Liver (tissue), 3 donors: Measurements from ENCODE around the gene FZR1.

Experiments
- CTCF ChIP-seq: fragments of 150-350 bp; IDR thresholded peaks from 2 replicates; pipeline ENCODE4 v1.5.1; 2017; ENCODE audit warnings: improper control_type of control experiment, low read depth, low read length; ENCODE audit not compliant: missing input control
- MAX ChIP-seq: IDR thresholded peaks from 2 replicates; pipeline ENCODE4 v1.6.1; 2016; ENCODE audit warnings: antibody characterized with exemption
- RAD21 ChIP-seq, 2 donors: IDR thresholded peaks; 2 replicates each; pipeline ENCODE4 v1.6.1; 2016; ENCODE audit warnings: antibody characterized with exemption in 2 of 2, mild to moderate bottlenecking in 2 of 2
- REST ChIP-seq: IDR thresholded peaks from 2 replicates; pipeline ENCODE4 v1.6.1; 2016; ENCODE audit warnings: antibody characterized with exemption, mild to moderate bottlenecking
- donor health status: healthy.
- donor health status: healthy.

- TF ChIP-seq CTCF = no peak
- no peak for TF ChIP-seq REST
- TF ChIP-seq MAX = no peak
- TF ChIP-seq RAD21 (IDR thresholded peaks at IDR 0.05) = no peak
Observed at GRCh38 chr19:3493651-3494050, 12.5 kb upstream of the FZR1 start.
